Measurements from ENCODE around the gene KRT33B. TPM values are rescaled to one million over a fixed set of nuclear protein-coding genes. Genes with fewer than 3 reads are reported as not detected.

Gene KRT33B
- total RNA-seq, 1 donor = under 0.01 TPM

DNA sequence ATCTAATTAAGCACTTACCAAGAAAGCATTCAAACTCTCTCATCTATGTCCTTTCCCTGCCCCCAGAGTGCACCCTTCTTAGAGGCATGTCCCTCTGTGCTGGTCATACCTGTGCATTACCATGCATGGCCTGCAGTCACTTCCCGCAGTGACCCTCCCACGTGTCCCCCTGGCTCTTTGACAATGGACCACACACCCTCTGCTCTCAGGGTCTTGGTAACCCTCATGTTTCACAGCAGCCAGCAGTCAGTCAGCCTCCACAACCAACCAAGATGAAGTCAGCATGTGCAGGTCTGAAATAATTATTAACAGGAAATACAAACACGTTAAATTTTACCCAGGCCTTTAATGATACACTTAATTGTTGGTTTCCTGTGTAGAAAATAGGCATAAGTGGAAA lies 29.1 kb downstream of the KRT33B start:
- H3K4me3 ChIP-seq (ENCODE audit: low read depth, low read length) = no peak overlapping the region
- TF ChIP-seq, protein P1, sequence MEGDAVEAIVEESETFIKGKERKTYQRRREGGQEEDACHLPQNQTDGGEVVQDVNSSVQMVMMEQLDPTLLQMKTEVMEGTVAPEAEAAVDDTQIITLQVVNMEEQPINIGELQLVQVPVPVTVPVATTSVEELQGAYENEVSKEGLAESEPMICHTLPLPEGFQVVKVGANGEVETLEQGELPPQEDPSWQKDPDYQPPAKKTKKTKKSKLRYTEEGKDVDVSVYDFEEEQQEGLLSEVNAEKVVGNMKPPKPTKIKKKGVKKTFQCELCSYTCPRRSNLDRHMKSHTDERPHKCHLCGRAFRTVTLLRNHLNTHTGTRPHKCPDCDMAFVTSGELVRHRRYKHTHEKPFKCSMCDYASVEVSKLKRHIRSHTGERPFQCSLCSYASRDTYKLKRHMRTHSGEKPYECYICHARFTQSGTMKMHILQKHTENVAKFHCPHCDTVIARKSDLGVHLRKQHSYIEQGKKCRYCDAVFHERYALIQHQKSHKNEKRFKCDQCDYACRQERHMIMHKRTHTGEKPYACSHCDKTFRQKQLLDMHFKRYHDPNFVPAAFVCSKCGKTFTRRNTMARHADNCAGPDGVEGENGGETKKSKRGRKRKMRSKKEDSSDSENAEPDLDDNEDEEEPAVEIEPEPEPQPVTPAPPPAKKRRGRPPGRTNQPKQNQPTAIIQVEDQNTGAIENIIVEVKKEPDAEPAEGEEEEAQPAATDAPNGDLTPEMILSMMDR (IDR thresholded peaks at IDR 0.05; ENCODE audit: insufficient read depth, low read depth, low read length) = no peak
- no peak for DNase-seq (ENCODE audit: low read depth)

GRCh38 chr17:41339571-41340172 lies 29.9 kb downstream of the KRT33B start:
- no peak for DNase-seq (ENCODE audit: low read depth)
- TF ChIP-seq, protein P1 (IDR thresholded peaks at IDR 0.05; ENCODE audit: insufficient read depth, low read depth, low read length) = no peak
- H3K4me3 ChIP-seq (ENCODE audit: low read depth, low read length) = no peak overlapping the region

- TF ChIP-seq, protein P1 (IDR thresholded peaks at IDR 0.05; ENCODE audit: insufficient read depth, low read depth, low read length) = no peak
- no peak overlapping the region for H3K4me3 ChIP-seq (ENCODE audit: low read depth, low read length)
- peak; percentile 81 for DNase-seq (ENCODE audit: low read depth)
These were observed 30.6 kb downstream of the KRT33B start for GRCh38 chr17:41338961-41339485.

DNA sequence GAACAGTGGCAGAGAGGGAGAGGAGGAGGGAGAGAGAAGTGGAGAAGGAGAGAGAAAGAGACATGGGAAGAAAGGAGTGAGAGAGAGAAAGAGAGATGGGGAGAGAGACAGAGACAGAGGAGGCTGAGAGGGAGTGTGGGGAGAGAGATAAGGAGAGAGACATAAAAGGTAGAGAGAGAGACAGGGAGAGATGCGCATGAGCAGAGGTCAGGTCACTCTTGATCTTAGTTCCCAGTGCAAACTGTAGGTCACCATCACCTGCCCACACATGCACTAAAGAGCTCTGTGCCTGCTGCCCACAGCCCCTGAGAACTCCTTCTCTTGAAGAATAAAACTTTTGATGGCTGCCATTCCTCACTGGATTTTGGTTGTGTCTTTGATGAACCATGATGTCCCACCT lies 33.9 kb downstream of the KRT33B start:
- no peak for DNase-seq (ENCODE audit: low read depth)
- TF ChIP-seq, protein P1 (IDR thresholded peaks at IDR 0.05; ENCODE audit: insufficient read depth, low read depth, low read length) = no peak
- H3K4me3 ChIP-seq (ENCODE audit: low read depth, low read length) = no peak overlapping the region

GRCh38 chr17:41334385-41335305 lies 35.0 kb downstream of the KRT33B start:
- no peak for DNase-seq (ENCODE audit: low read depth)

GRCh38 chr17:41333836-41334235 lies 35.8 kb downstream of the KRT33B start:
- TF ChIP-seq, protein P1 (IDR thresholded peaks at IDR 0.05; ENCODE audit: insufficient read depth, low read depth, low read length) = no peak
- no peak overlapping the region for H3K4me3 ChIP-seq (ENCODE audit: low read depth, low read length)
- no peak for DNase-seq (ENCODE audit: low read depth)

More at GRCh38 chr17:41334385-41335305, 35.0 kb downstream of the KRT33B start:
- no peak overlapping the region for H3K4me3 ChIP-seq (ENCODE audit: low read depth, low read length)
- TF ChIP-seq, protein P1 (IDR thresholded peaks at IDR 0.05; ENCODE audit: insufficient read depth, low read depth, low read length) = no peak

All from fibroblast of villous mesenchyme (primary cell).